ENCODE results near the gene PCNP. TPM values are rescaled to one million over a fixed set of nuclear protein-coding genes. Genes with fewer than 3 reads are reported as not detected.
"Not testable (repeated sequence)": the region's sequence is repeated elsewhere in the genome, so short reads cannot be mapped to it uniquely, and the experiment has no call there.

The PCNP gene
- polyA plus RNA-seq, 1 donor from 2014 or later: 280 TPM

DNA sequence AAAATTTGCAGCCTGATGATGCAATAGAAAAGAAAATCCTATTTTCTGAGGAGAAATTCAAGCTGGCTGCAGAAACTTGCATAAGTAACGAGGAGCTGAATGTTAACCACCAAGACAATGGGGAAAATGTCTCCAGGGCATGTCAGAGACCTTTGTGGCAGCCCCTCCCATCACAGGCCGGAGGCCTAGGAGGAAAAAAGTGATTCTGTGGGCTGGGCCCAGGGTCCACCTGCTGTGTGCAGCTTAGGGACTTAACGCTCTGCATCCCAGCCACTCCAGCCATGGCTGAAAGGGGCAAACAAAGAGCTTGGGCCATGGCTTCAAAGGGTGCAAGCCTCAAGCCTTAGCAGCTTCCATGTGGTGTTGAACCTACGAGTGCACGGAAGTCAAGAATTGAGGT is 20.6 kb upstream of the PCNP start:
- not testable (repeated sequence) for H3K9me3 ChIP-seq (ENCODE audit: low read length); H3K9me2 ChIP-seq (ENCODE audit: insufficient read depth, low read length); H3K79me2 ChIP-seq (replicated peaks; ENCODE audit: insufficient read depth, low read length); H3K27ac ChIP-seq (ENCODE audit: low read length); H3K9ac ChIP-seq (ENCODE audit: low read length); H3K4me2 ChIP-seq (ENCODE audit: low read length); H3K27me3 ChIP-seq (ENCODE audit: insufficient read depth, low read depth, low read length); H3K36me3 ChIP-seq (ENCODE audit: insufficient read depth, low read length); H3K4me3 ChIP-seq (ENCODE audit: low read length); H2AFZ ChIP-seq (ENCODE audit: low read depth, low read length); H3F3A ChIP-seq (ENCODE audit: insufficient read depth, low read length, poor library complexity, severe bottlenecking); H4K20me1 ChIP-seq (ENCODE audit: insufficient read depth)

GRCh38 chr3:101556064-101556463 is 17.9 kb upstream of the PCNP start:
- Histone ChIP-seq H3F3A (ENCODE audit: insufficient read depth, low read length, poor library complexity, severe bottlenecking) (no peaks in the 10 kb centered on the region), H3K36me3 (ENCODE audit: insufficient read depth, low read length) (no peaks in the 10 kb centered on the region), H3K4me2 (ENCODE audit: low read length) (no peak overlapping the region), H3K79me2 (replicated peaks; ENCODE audit: insufficient read depth, low read length) (no peaks in the 10 kb centered on the region), H3K4me3 (ENCODE audit: low read length) (no peak overlapping the region), H3K9me2 (ENCODE audit: insufficient read depth, low read length) (no peaks in the 10 kb centered on the region), H3K9me3 (ENCODE audit: low read length) (no peaks in the 10 kb centered on the region), H3K27me3 (ENCODE audit: insufficient read depth, low read depth, low read length) (no peaks in the 10 kb centered on the region), H4K20me1 (ENCODE audit: insufficient read depth) (no peaks in the 10 kb centered on the region), H2AFZ (ENCODE audit: low read depth, low read length) (no peak overlapping the region), H3K27ac (ENCODE audit: low read length) (no peak overlapping the region), H3K9ac (ENCODE audit: low read length) (no peak overlapping the region)
- TF ChIP-seq, protein P1, sequence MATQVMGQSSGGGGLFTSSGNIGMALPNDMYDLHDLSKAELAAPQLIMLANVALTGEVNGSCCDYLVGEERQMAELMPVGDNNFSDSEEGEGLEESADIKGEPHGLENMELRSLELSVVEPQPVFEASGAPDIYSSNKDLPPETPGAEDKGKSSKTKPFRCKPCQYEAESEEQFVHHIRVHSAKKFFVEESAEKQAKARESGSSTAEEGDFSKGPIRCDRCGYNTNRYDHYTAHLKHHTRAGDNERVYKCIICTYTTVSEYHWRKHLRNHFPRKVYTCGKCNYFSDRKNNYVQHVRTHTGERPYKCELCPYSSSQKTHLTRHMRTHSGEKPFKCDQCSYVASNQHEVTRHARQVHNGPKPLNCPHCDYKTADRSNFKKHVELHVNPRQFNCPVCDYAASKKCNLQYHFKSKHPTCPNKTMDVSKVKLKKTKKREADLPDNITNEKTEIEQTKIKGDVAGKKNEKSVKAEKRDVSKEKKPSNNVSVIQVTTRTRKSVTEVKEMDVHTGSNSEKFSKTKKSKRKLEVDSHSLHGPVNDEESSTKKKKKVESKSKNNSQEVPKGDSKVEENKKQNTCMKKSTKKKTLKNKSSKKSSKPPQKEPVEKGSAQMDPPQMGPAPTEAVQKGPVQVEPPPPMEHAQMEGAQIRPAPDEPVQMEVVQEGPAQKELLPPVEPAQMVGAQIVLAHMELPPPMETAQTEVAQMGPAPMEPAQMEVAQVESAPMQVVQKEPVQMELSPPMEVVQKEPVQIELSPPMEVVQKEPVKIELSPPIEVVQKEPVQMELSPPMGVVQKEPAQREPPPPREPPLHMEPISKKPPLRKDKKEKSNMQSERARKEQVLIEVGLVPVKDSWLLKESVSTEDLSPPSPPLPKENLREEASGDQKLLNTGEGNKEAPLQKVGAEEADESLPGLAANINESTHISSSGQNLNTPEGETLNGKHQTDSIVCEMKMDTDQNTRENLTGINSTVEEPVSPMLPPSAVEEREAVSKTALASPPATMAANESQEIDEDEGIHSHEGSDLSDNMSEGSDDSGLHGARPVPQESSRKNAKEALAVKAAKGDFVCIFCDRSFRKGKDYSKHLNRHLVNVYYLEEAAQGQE (IDR thresholded peaks at IDR 0.05; ENCODE audit: borderline replicate concordance): no peak
- TF ChIP-seq SMC3 (conservative IDR thresholded peaks at IDR 0.05; ENCODE audit: poor library complexity) (no peak), MXI1 (conservative IDR thresholded peaks at IDR 0.05; ENCODE audit: poor library complexity, severe bottlenecking) (no peak), EZH2 (IDR thresholded peaks at IDR 0.05; ENCODE audit: borderline replicate concordance, insufficient read depth, low read length, poor library complexity, severe bottlenecking) (no peak), POLR2AphosphoS5 (IDR thresholded peaks at IDR 0.05) (no peak)

DNA sequence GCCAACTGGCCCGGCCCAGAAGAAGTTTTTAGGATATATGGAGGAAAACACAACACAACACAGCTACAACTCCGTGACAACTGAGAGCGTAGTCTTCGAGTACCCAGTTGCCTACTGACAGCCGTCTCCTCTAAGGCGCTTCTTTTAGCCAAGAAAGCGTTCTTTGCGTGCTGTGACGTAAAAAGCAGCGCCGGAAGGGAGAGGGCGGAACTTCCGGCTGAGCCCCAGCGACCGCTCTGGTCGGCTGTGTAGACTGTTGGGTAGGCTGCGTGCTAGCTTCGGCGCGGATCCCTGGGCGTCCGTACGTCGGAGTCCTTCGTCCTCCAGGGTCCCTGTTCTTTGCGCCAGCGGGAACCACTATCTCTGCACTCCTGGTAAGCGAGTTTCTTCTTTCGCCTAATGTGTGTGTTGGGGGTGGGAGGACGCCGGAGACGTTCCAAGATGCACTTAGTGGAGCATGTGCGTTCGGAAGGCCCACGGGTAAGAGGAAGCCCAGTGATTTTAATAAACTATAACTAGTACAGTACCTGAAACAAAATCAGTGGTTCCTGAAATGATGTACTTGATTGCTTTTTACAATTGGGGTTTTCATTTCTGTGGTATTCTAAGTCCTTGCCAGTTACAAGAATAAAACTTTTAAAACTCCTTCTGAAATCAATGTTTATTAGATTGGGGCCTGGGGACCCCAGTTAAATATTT is 12.2 kb upstream of the PCNP start, which contains the start of gene TRMT10C:
TRMT10C (plus strand) TSS at position 239 of the 699 bp plus-strand sequence. CDS start 2,914 bp downstream, outside the sequence.
- H2AFZ ChIP-seq (ENCODE audit: low read depth, low read length): peak within 1 kb of the TSS; percentile 99
- H3K4me3 ChIP-seq (ENCODE audit: low read length): peak within 1 kb of the TSS; percentile 91
- no peaks in the 10 kb centered on the region for H3F3A ChIP-seq (ENCODE audit: insufficient read depth, low read length, poor library complexity, severe bottlenecking)
- H3K4me2 ChIP-seq (ENCODE audit: low read length): peak within 1 kb of the TSS; percentile 81
- peak within 1 kb of the TSS; percentile 82 for H3K27ac ChIP-seq (ENCODE audit: low read length)
- peak within 1 kb of the TSS; percentile 81 for H3K9ac ChIP-seq (ENCODE audit: low read length)
- no peaks in the 10 kb centered on the region for H4K20me1 ChIP-seq (ENCODE audit: insufficient read depth)
- peaks cover 28% of the 10 kb centered on the region for H3K79me2 ChIP-seq (replicated peaks; ENCODE audit: insufficient read depth, low read length)
- no peak for TF ChIP-seq EZH2 (IDR thresholded peaks at IDR 0.05; ENCODE audit: borderline replicate concordance, insufficient read depth, low read length, poor library complexity, severe bottlenecking)
- TF ChIP-seq, protein P1 (IDR thresholded peaks at IDR 0.05; ENCODE audit: borderline replicate concordance): peak; percentile 47
- TF ChIP-seq MXI1 (conservative IDR thresholded peaks at IDR 0.05; ENCODE audit: poor library complexity, severe bottlenecking): peak; percentile 98
- peak; percentile 42 for TF ChIP-seq SMC3 (conservative IDR thresholded peaks at IDR 0.05; ENCODE audit: poor library complexity)
- peak; percentile 94 for TF ChIP-seq POLR2AphosphoS5 (IDR thresholded peaks at IDR 0.05)
- no peak for TF ChIP-seq CTCF (IDR thresholded peaks at IDR 0.05; ENCODE audit: poor library complexity, severe bottlenecking)
- peak; percentile 30 for TF ChIP-seq RAD21 (conservative IDR thresholded peaks at IDR 0.05)
- TF ChIP-seq TAF1 (IDR thresholded peaks at IDR 0.05; ENCODE audit: low read depth): no peak
- peak; percentile 75 for TF ChIP-seq EP300 (conservative IDR thresholded peaks at IDR 0.05; ENCODE audit: poor library complexity, severe bottlenecking)
- no peaks in the 10 kb centered on the region for H3K27me3 ChIP-seq (ENCODE audit: insufficient read depth, low read depth, low read length)
- H3K9me3 ChIP-seq (ENCODE audit: low read length): no peaks in the 10 kb centered on the region
- no peaks in the 10 kb centered on the region for H3K9me2 ChIP-seq (ENCODE audit: insufficient read depth, low read length)
- H3K36me3 ChIP-seq (ENCODE audit: insufficient read depth, low read length): peaks cover 7% of the 10 kb centered on the region
